ENCODE measurements around the gene HIPK2.

DNA sequence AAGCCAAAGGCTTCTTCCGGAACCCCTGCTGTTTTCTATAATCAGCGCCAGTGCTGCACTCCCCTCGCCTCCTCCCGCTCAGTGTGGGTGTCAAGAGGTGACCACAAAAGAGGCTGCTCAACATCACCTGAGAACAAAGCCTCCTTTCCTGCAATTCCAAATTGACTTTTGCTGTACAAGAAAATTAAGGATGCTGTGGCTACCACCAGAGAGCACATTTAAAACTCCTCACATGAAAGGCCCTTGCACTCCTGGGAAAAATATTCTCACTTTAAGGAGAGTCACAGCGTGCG, 96.4 kb downstream of the HIPK2 start:
- TF ChIP-seq GATA3 (IDR thresholded peaks at IDR 0.05; ENCODE audit: low read depth, low read length) (no peak), GATA2 (IDR thresholded peaks at IDR 0.05; ENCODE audit: low read depth, low read length) (no peak)
